ENCODE results near the gene EDARADD.
A peak's percentile ranks its signal among the peaks of the same experiment; 100 is the strongest.

The EDARADD gene

GRCh38 chr1:236509647-236510401 is 115.7 kb downstream of the EDARADD start:
- no peaks in the 10 kb centered on the region for H3K36me3 ChIP-seq (ENCODE audit: insufficient read depth, low read length)
- H3K27ac ChIP-seq (ENCODE audit: low read depth, low read length) = no peak overlapping the region

GRCh38 chr1:236511735-236512418 is 117.8 kb downstream of the EDARADD start:
- no peak overlapping the region for H3K9ac ChIP-seq (ENCODE audit: low read length)
- no peaks in the 10 kb centered on the region for H3K36me3 ChIP-seq (ENCODE audit: insufficient read depth, low read length)
- no peak overlapping the region for H3K27ac ChIP-seq (ENCODE audit: low read depth, low read length)
- H3K9me3 ChIP-seq (ENCODE audit: low read length) = no peaks in the 10 kb centered on the region
- no peaks in the 10 kb centered on the region for H3K4me1 ChIP-seq (ENCODE audit: insufficient read depth, low read length)
- no peaks in the 10 kb centered on the region for H3K27me3 ChIP-seq (ENCODE audit: control insufficient read depth in 1 of 2, insufficient read depth in 2 of 2, low read length in 2 of 2)
- H3K4me3 ChIP-seq (ENCODE audit: low read depth in 1 of 2, low read length in 2 of 2) = no peak overlapping the region

More at GRCh38 chr1:236509647-236510401, 115.7 kb downstream of the EDARADD start:
- H3K4me3 ChIP-seq (ENCODE audit: low read depth in 1 of 2, low read length in 2 of 2) = no peak overlapping the region
- no peaks in the 10 kb centered on the region for H3K9me3 ChIP-seq (ENCODE audit: low read length)
- H3K27me3 ChIP-seq (ENCODE audit: control insufficient read depth in 1 of 2, insufficient read depth in 2 of 2, low read length in 2 of 2) = no peaks in the 10 kb centered on the region
- H3K9ac ChIP-seq (ENCODE audit: low read length) = no peak overlapping the region
- no peaks in the 10 kb centered on the region for H3K4me1 ChIP-seq (ENCODE audit: insufficient read depth, low read length)

GRCh38 chr1:236514703-236515442 is 120.8 kb downstream of the EDARADD start:
- Histone ChIP-seq H3K36me3 (ENCODE audit: insufficient read depth, low read length) (no peaks in the 10 kb centered on the region), H3K27ac (ENCODE audit: low read depth, low read length) (no peak overlapping the region), H3K27me3 (ENCODE audit: control insufficient read depth in 1 of 2, insufficient read depth in 2 of 2, low read length in 2 of 2) (no peaks in the 10 kb centered on the region), H3K9me3 (ENCODE audit: low read length) (no peaks in the 10 kb centered on the region), H3K9ac (ENCODE audit: low read length) (no peak overlapping the region), H3K4me3 (ENCODE audit: low read depth in 1 of 2, low read length in 2 of 2) (no peak overlapping the region), H3K4me1 (ENCODE audit: insufficient read depth, low read length) (no peaks in the 10 kb centered on the region)

- Histone ChIP-seq H3K9ac (ENCODE audit: low read length) (no peak overlapping the region), H3K27me3 (ENCODE audit: control insufficient read depth in 1 of 2, insufficient read depth in 2 of 2, low read length in 2 of 2) (no peaks in the 10 kb centered on the region), H3K4me3 (ENCODE audit: low read depth in 1 of 2, low read length in 2 of 2) (no peak overlapping the region), H3K4me1 (ENCODE audit: insufficient read depth, low read length) (no peaks in the 10 kb centered on the region), H3K9me3 (ENCODE audit: low read length) (no peaks in the 10 kb centered on the region), H3K36me3 (ENCODE audit: insufficient read depth, low read length) (no peaks in the 10 kb centered on the region), H3K27ac (ENCODE audit: low read depth, low read length) (no peak overlapping the region)
Measured at GRCh38 chr1:236515443-236515958, 121.4 kb downstream of the EDARADD start.

- Histone ChIP-seq H3K36me3 (ENCODE audit: insufficient read depth, low read length) (no peaks in the 10 kb centered on the region), H3K4me3 (ENCODE audit: low read depth in 1 of 2, low read length in 2 of 2) (no peak overlapping the region), H3K4me1 (ENCODE audit: insufficient read depth, low read length) (no peaks in the 10 kb centered on the region), H3K27me3 (ENCODE audit: control insufficient read depth in 1 of 2, insufficient read depth in 2 of 2, low read length in 2 of 2) (no peaks in the 10 kb centered on the region), H3K9me3 (ENCODE audit: low read length) (no peaks in the 10 kb centered on the region), H3K27ac (ENCODE audit: low read depth, low read length) (no peak overlapping the region), H3K9ac (ENCODE audit: low read length) (no peak overlapping the region)
Measured at GRCh38 chr1:236516929-236517704, 123.0 kb downstream of the EDARADD start.

GRCh38 chr1:236518322-236518721 is 124.2 kb downstream of the EDARADD start:
- no peaks in the 10 kb centered on the region for H3K36me3 ChIP-seq (ENCODE audit: insufficient read depth, low read length)
- no peaks in the 10 kb centered on the region for H3K4me1 ChIP-seq (ENCODE audit: insufficient read depth, low read length)
- no peaks in the 10 kb centered on the region for H3K27me3 ChIP-seq (ENCODE audit: control insufficient read depth in 1 of 2, insufficient read depth in 2 of 2, low read length in 2 of 2)
- no peaks in the 10 kb centered on the region for H3K9me3 ChIP-seq (ENCODE audit: low read length)
- no peak overlapping the region for H3K27ac ChIP-seq (ENCODE audit: low read depth, low read length)
- H3K9ac ChIP-seq (ENCODE audit: low read length) = no peak overlapping the region
- H3K4me3 ChIP-seq (ENCODE audit: low read depth in 1 of 2, low read length in 2 of 2) = no peak overlapping the region

- no peak overlapping the region for H3K4me3 ChIP-seq (ENCODE audit: low read depth in 1 of 2, low read length in 2 of 2)
- H3K9me3 ChIP-seq (ENCODE audit: low read length) = no peaks in the 10 kb centered on the region
- H3K36me3 ChIP-seq (ENCODE audit: insufficient read depth, low read length) = no peaks in the 10 kb centered on the region
- H3K9ac ChIP-seq (ENCODE audit: low read length) = no peak overlapping the region
- H3K27me3 ChIP-seq (ENCODE audit: control insufficient read depth in 1 of 2, insufficient read depth in 2 of 2, low read length in 2 of 2) = no peaks in the 10 kb centered on the region
- no peak overlapping the region for H3K27ac ChIP-seq (ENCODE audit: low read depth, low read length)
- peaks cover 6% of the 10 kb centered on the region for H3K4me1 ChIP-seq (ENCODE audit: insufficient read depth, low read length)
Measured at GRCh38 chr1:236520445-236521005, 126.4 kb downstream of the EDARADD start.

GRCh38 chr1:236522937-236523703 is 129.0 kb downstream of the EDARADD start:
- peaks cover 15% of the 10 kb centered on the region for H3K36me3 ChIP-seq (ENCODE audit: insufficient read depth, low read length)
- peak overlapping the region; percentile 87 for H3K27ac ChIP-seq (ENCODE audit: low read depth, low read length)
- H3K9ac ChIP-seq (ENCODE audit: low read length) = peak overlapping the region; percentile 69
- no peaks in the 10 kb centered on the region for H3K9me3 ChIP-seq (ENCODE audit: low read length)
- H3K27me3 ChIP-seq (ENCODE audit: control insufficient read depth in 1 of 2, insufficient read depth in 2 of 2, low read length in 2 of 2) = no peaks in the 10 kb centered on the region
- peak overlapping the region; percentile 81 to 91 for H3K4me3 ChIP-seq (ENCODE audit: low read depth in 1 of 2, low read length in 2 of 2)
- H3K4me1 ChIP-seq (ENCODE audit: insufficient read depth, low read length) = peaks cover 6% of the 10 kb centered on the region

GRCh38 chr1:236523704-236524141 is 129.6 kb downstream of the EDARADD start, which contains the start of gene LGALS8:
LGALS8 (plus strand) TSS chr1:236523982; CDS start chr1:236526071, 2,089 bp downstream.
- H3K4me3 ChIP-seq (ENCODE audit: low read depth in 1 of 2, low read length in 2 of 2) = peak within 1 kb of the TSS; percentile 81 to 91
- no peaks in the 10 kb centered on the region for H3K27me3 ChIP-seq (ENCODE audit: control insufficient read depth in 1 of 2, insufficient read depth in 2 of 2, low read length in 2 of 2)
- peaks cover 6% of the 10 kb centered on the region for H3K4me1 ChIP-seq (ENCODE audit: insufficient read depth, low read length)
- no peaks in the 10 kb centered on the region for H3K9me3 ChIP-seq (ENCODE audit: low read length)
- peaks cover 15% of the 10 kb centered on the region for H3K36me3 ChIP-seq (ENCODE audit: insufficient read depth, low read length)
- peak within 1 kb of the TSS; percentile 87 for H3K27ac ChIP-seq (ENCODE audit: low read depth, low read length)
- H3K9ac ChIP-seq (ENCODE audit: low read length) = peak within 1 kb of the TSS; percentile 69

All from muscle layer of colon (tissue), 2 donors.